IMR-90 (cell line): ENCODE measurements around the gene LHPP. TPM values are rescaled to one million over a fixed set of nuclear protein-coding genes. Genes with fewer than 3 reads are reported as not detected.
A peak's percentile ranks its signal among the peaks of the same experiment; 100 is the strongest.

ENCODE experiments used
- ATAC-seq: fragments of 200-7000 bp; cut with Tn5 transposase; 2 replicates; pipeline ENCODE4 v1.9.1; 2020; ENCODE audit warnings: low read depth, mild to moderate bottlenecking, moderate library complexity
- BruUV-seq: library from RNA; stranded (reverse); fragments of 400-500 nt; replicated peaks from 2 replicates; lab custom pipeline; 2021; lab: Mats Ljungman, UMichigan
- CTCF ChIA-PET: fragments of 300-600 bp; formaldehyde crosslinking; extraction: SDS; loops from one replicate; lab custom pipeline; 2021; ENCODE audit warnings: antibody characterized with exemption; lab: Yijun Ruan, JAX
- POLR2A ChIA-PET: fragments of 300-600 bp; sonication (Branson Sonifier 250); formaldehyde crosslinking; loops from one replicate; lab custom pipeline; 2022; ENCODE audit warnings: antibody characterized with exemption; ENCODE audit not compliant: unreplicated experiment; lab: Charles Lee
- DNase-seq: peaks from one replicate; pipeline ENCODE4 v3.0.0; 2013
- H2AFZ ChIP-seq: replicated peaks from 2 replicates; pipeline ENCODE3; 2013; ENCODE audit warnings: low read length, mild to moderate bottlenecking; ENCODE audit not compliant: poor library complexity
- H2AK5ac ChIP-seq: 2 replicates; pipeline ENCODE4 v1.6.1; 2013; ENCODE audit warnings: low read depth, low read length, inconsistent platforms
- H2AK9ac ChIP-seq: replicated peaks from 2 replicates; pipeline ENCODE3; 2013; ENCODE audit warnings: mild to moderate bottlenecking, low read depth, low read length, moderate library complexity; ENCODE audit not compliant: poor library complexity
- H2BK120ac ChIP-seq: 2 replicates; pipeline ENCODE4 v1.6.1; 2013; ENCODE audit warnings: low read depth, low read length, inconsistent platforms
- H2BK15ac ChIP-seq: 3 replicates; pipeline ENCODE4 v1.6.1; 2013; ENCODE audit warnings: low read depth, low read length, inconsistent platforms
- H2BK20ac ChIP-seq: 2 replicates; pipeline ENCODE4 v1.6.1; 2013; ENCODE audit warnings: low read depth, mild to moderate bottlenecking, inconsistent platforms, low read length, moderate library complexity
- H2BK5ac ChIP-seq: 2 replicates; pipeline ENCODE4 v1.6.1; 2013; ENCODE audit warnings: mild to moderate bottlenecking, low read depth, low read length, inconsistent platforms; ENCODE audit not compliant: poor library complexity, severe bottlenecking
- H3K14ac ChIP-seq: replicated peaks from 2 replicates; pipeline ENCODE4 v1.6.1; 2013; ENCODE audit warnings: low read depth, low read length, inconsistent platforms
- H3K18ac ChIP-seq: 2 replicates; pipeline ENCODE4 v1.6.1; 2013; ENCODE audit warnings: low read depth, low read length, control low read depth
- H3K23ac ChIP-seq: 2 replicates; pipeline ENCODE4 v1.6.1; 2013; ENCODE audit warnings: low read depth, low read length, inconsistent platforms
- H3K27ac ChIP-seq: 2 replicates; pipeline ENCODE4 v1.5.1; 2013; ENCODE audit warnings: mild to moderate bottlenecking, control low read depth, low read length; ENCODE audit not compliant: insufficient read depth
- H3K27me3 ChIP-seq: 2 replicates; pipeline ENCODE4 v1.6.1; 2013; ENCODE audit warnings: low read length; ENCODE audit not compliant: control insufficient read depth, insufficient read depth
- H3K36me3 ChIP-seq: 2 replicates; pipeline ENCODE4 v1.6.1; 2013; ENCODE audit warnings: low read length, mixed read lengths; ENCODE audit not compliant: control insufficient read depth, insufficient read depth
- H3K4ac ChIP-seq: 2 replicates; pipeline ENCODE4 v1.6.1; 2013; ENCODE audit warnings: low read depth, low read length, inconsistent platforms
- H3K4me1 ChIP-seq: 2 replicates; pipeline ENCODE4 v1.6.1; 2013; ENCODE audit warnings: low read length, mixed read lengths; ENCODE audit not compliant: control insufficient read depth, insufficient read depth
- H3K4me2 ChIP-seq: 2 replicates; pipeline ENCODE4 v1.6.1; 2013; ENCODE audit warnings: low read depth, mild to moderate bottlenecking, control low read depth, low read length, moderate library complexity
- H3K4me3 ChIP-seq: 2 replicates; pipeline ENCODE4 v1.5.1; 2013; ENCODE audit warnings: low read depth, mild to moderate bottlenecking, control low read depth, low read length, moderate library complexity; ENCODE audit not compliant: insufficient read depth
- H3K56ac ChIP-seq: 2 replicates; pipeline ENCODE4 v1.6.1; 2013; ENCODE audit warnings: low read length, inconsistent platforms; ENCODE audit not compliant: insufficient read depth; ENCODE audit errors: extremely low read depth
- H3K79me1 ChIP-seq, 2 experiments: 2 replicates each; pipeline ENCODE4 v1.6.1; 2013; ENCODE audit warnings: low read length in 2 of 2, inconsistent platforms in 1 of 2, low read depth in 1 of 2
- H3K9ac ChIP-seq: 2 replicates; pipeline ENCODE4 v1.6.1; 2013; ENCODE audit warnings: low read depth, low read length, control low read depth
- H3K9me1 ChIP-seq: 2 replicates; pipeline ENCODE4 v1.6.1; 2013; ENCODE audit warnings: low read length, inconsistent platforms; ENCODE audit not compliant: insufficient read depth
- H3K9me3 ChIP-seq: 2 replicates; pipeline ENCODE4 v1.6.1; 2013; ENCODE audit warnings: low read length; ENCODE audit not compliant: control insufficient read depth, insufficient read depth
- H4K20me1 ChIP-seq: 2 replicates; pipeline ENCODE4 v1.6.1; 2013; ENCODE audit warnings: low read length, inconsistent platforms; ENCODE audit not compliant: insufficient read depth
- H4K5ac ChIP-seq: 2 replicates; pipeline ENCODE4 v1.6.1; 2013; ENCODE audit warnings: mild to moderate bottlenecking, low read depth, low read length, control low read depth
- H4K8ac ChIP-seq, 2 experiments: 2 replicates each; pipeline ENCODE4 v1.6.1; 2013; ENCODE audit warnings: low read depth in 2 of 2, low read length in 2 of 2, control low read depth in 1 of 2, inconsistent platforms in 1 of 2
- H4K91ac ChIP-seq: 2 replicates; pipeline ENCODE4 v1.6.1; 2013; ENCODE audit warnings: low read depth, low read length, inconsistent platforms; ENCODE audit not compliant: insufficient read depth
- CHD1 ChIP-seq: IDR thresholded peaks from 2 replicates; pipeline ENCODE4 v1.6.1; 2012; ENCODE audit warnings: low read depth, low read length, improper control_type of control experiment
- NFE2L2 ChIP-seq: fragments of 150-350 bp; IDR thresholded peaks from 2 replicates; pipeline ENCODE4 v1.6.1; 2016; ENCODE audit warnings: low read depth, mild to moderate bottlenecking, low read length
- POLR2A ChIP-seq: IDR thresholded peaks from 2 replicates; pipeline ENCODE4 v1.6.1; 2012; ENCODE audit warnings: mild to moderate bottlenecking, low read depth, low read length
- SMC3 ChIP-seq: fragments of 150-350 bp; IDR thresholded peaks from 2 replicates; pipeline ENCODE4 v1.6.1; 2016; ENCODE audit warnings: low read depth, mild to moderate bottlenecking, antibody characterized with exemption, low read length, moderate library complexity
- WGBS, 2 experiments: methylation state at CpG; one replicate each; pipeline versions ENCODE4 v1.1.5 to v1.1.7; 2013; ENCODE audit warnings: missing lambda C conversion rate in 2 of 2; ENCODE audit not compliant: insufficient read length in 1 of 2; ENCODE audit errors: extremely low coverage in 2 of 2; 5-methylcytosine and 5-hydroxymethylcytosine counted together
- dilution Hi-C: fragments of 300-500 bp; cut with HindIII; formaldehyde crosslinking; loops from one replicate; pipeline ENCODE4 v1.14.3; 2018; ENCODE audit warnings: low sequenced_read_pairs; ENCODE audit not compliant: unreplicated experiment
- in situ Hi-C: fragments of 300-500 bp; cut with MboI; formaldehyde crosslinking; loops from 3 replicates; pipeline ENCODE4 v1.14.3; 2019; ENCODE audit warnings: low sequenced_read_pairs, inconsistent platforms, mixed read lengths
- intact Hi-C: fragments of 100-400 bp; cut with micrococcal nuclease; formaldehyde crosslinking; loops from 2 replicates; pipeline ENCODE4 v1.10.0; 2022
- polyA plus RNA-seq, 3 experiments: library from polyadenylated mRNA; depleted of rRNA; stranded (reverse); fragments of >200 nt; gene quantifications; 2 replicates each; pipeline ENCODE4 v1.2.3, GENCODE V29; 2012; ENCODE audit warnings: low replicate concordance in 1 of 3
- total RNA-seq: library from RNA; depleted of rRNA; stranded (reverse); fragments of >200 nt; gene quantifications from 2 replicates; pipeline ENCODE4 v1.2.3, GENCODE V29; 2012
- TF ChIP-seq, protein P1 (sequence below): fragments of 150-350 bp; IDR thresholded peaks from 2 replicates; pipeline ENCODE4 v1.6.1; 2016; ENCODE audit warnings: low read depth, mild to moderate bottlenecking, low read length, moderate library complexity, borderline replicate concordance
- TF ChIP-seq, protein P2 (sequence below): conservative IDR thresholded peaks from 2 replicates; pipeline ENCODE4 v1.5.1; 2012; ENCODE audit warnings: mild to moderate bottlenecking, low read depth, low read length, improper control_type of control experiment

Gene LHPP
- total and polyA plus RNA-seq, 2 of the 4 experiments (the other 2 are of a cell fraction) = 2.7 to 8.3 TPM

DNA sequence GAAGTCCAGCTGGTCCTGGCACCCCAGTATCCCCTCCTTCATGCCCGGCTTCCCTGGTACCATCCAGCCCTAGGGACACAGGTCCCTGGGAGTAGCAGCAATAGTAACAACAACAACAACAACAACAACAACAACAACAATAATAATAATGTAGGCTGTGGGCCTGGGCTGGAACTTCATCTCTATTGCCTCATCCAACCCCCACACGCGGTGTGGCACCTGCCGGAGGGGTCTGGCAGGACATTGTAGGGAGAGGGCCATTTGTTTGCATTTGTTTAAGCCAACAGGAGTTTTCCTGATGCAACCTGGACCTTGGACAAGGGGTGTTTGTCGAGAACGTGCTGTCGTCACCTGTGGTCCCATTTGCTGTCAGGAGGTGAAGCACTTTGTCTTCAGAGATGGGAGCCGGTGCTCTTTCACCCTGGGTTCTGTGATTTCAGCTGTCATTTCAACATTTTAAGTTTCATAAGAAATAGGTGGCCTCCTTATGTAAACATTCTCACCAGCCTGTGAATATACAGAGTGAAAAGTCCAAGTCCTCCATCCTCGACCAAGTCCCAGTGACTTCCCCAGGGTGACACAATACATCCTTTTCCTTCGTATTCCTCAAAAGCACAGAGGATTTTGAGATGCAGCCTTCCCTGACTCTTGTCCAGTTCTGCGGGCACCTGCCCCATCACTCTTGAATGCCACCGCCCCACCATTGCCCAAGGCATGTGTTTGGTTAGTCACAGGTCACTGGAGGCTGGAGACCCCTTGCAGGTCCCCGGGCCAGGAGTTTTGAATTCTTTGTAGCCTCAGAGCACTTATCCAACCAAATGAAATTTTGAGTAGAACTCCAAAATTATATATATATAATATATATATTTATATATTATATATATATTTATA, 9.2 kb downstream of the LHPP start (continued):
- TF ChIP-seq NFE2L2 = no peak

DNA sequence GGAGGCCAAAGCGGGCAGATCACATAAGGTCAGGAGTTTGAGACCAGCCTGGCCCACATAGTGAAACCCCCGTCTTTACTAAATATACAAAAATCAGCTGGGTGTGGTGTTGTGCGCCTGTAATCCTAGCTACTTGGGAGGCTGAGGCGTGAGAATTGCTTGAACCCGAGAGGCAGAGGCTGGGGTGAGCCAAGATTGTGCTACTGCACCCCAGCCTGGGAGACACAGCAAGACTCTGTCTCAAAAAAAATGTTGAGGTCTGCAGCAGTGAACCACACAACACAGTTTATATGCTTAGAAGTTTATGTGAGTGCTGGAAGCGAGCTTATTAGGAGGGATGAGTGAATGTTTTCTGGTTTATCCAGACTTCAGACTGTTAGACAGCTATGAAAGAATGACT, 10.4 kb downstream of the LHPP start:
- Histone ChIP-seq H3K79me1 (no peaks in the 10 kb centered on the region), H3K36me3 (no peaks in the 10 kb centered on the region), H2BK120ac (no peak overlapping the region), H3K4me1 (no peaks in the 10 kb centered on the region), H3K9ac (no peak overlapping the region), H4K5ac (no peak overlapping the region), H3K27me3 (no peaks in the 10 kb centered on the region), H2BK20ac (no peak overlapping the region), H4K8ac (no peak overlapping the region), H3K23ac (no peak overlapping the region; the same call in 1 of the 2 replicates), H4K20me1 (no peaks in the 10 kb centered on the region; the same call in 1 of the 2 replicates), H2AK9ac (no peak overlapping the region), H3K4me3 (no peak overlapping the region), H2BK5ac (no peak overlapping the region), H3K56ac (no peak overlapping the region), H2AFZ (no peak overlapping the region), H3K27ac (no peak overlapping the region), H3K4ac (no peak overlapping the region), H3K4me2 (no peak overlapping the region), H4K91ac (no peak overlapping the region), H3K9me3 (no peaks in the 10 kb centered on the region), H3K14ac (no peak overlapping the region), H2AK5ac (no peak overlapping the region), H2BK15ac (no peak overlapping the region), H3K18ac (no peak overlapping the region), H3K9me1 (no peaks in the 10 kb centered on the region)
- ATAC-seq = peak; percentile 49; the same call in 1 of the 2 replicates
- intact Hi-C loops = loop anchor here (2.0 kb wide), 1 partner anchor 53 kb away; the partner anchor contains the start of gene OAT
- no TSS peak for BruUV-seq
- POLR2A ChIA-PET = no interaction called here
- TF ChIP-seq CHD1 = no peak
- TF ChIP-seq, protein P1, sequence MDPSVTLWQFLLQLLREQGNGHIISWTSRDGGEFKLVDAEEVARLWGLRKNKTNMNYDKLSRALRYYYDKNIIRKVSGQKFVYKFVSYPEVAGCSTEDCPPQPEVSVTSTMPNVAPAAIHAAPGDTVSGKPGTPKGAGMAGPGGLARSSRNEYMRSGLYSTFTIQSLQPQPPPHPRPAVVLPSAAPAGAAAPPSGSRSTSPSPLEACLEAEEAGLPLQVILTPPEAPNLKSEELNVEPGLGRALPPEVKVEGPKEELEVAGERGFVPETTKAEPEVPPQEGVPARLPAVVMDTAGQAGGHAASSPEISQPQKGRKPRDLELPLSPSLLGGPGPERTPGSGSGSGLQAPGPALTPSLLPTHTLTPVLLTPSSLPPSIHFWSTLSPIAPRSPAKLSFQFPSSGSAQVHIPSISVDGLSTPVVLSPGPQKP = no peak
- TF ChIP-seq, protein P2, sequence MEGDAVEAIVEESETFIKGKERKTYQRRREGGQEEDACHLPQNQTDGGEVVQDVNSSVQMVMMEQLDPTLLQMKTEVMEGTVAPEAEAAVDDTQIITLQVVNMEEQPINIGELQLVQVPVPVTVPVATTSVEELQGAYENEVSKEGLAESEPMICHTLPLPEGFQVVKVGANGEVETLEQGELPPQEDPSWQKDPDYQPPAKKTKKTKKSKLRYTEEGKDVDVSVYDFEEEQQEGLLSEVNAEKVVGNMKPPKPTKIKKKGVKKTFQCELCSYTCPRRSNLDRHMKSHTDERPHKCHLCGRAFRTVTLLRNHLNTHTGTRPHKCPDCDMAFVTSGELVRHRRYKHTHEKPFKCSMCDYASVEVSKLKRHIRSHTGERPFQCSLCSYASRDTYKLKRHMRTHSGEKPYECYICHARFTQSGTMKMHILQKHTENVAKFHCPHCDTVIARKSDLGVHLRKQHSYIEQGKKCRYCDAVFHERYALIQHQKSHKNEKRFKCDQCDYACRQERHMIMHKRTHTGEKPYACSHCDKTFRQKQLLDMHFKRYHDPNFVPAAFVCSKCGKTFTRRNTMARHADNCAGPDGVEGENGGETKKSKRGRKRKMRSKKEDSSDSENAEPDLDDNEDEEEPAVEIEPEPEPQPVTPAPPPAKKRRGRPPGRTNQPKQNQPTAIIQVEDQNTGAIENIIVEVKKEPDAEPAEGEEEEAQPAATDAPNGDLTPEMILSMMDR = no peak
- no peak for TF ChIP-seq POLR2A
- TF ChIP-seq SMC3 = no peak
- CTCF ChIA-PET = no interaction called here
- in situ Hi-C loops = no loop called here
- no peak for DNase-seq
- 83% methylated on average over 1 of the region's 6 CpGs; no CpG with 5 or more reads in 1 of the 2 experiments for WGBS, 2 experiments
- dilution Hi-C loops = no loop called here
